Neural cell (in vitro differentiated cells): ENCODE data around the gene ULK3. TPM values are rescaled to one million over a fixed set of nuclear protein-coding genes. Genes with fewer than 3 reads are reported as not detected.

Source experiments
- H2AFZ ChIP-seq: fragments of 200-600, 300-800 bp; sonication (generic), shearing (Covaris generic); 2 replicates; pipeline ENCODE4 v1.6.0; 2014; ENCODE audit warnings: low read depth, mild to moderate bottlenecking, antibody characterized with exemption, low read length, moderate library complexity
- H3F3A ChIP-seq: fragments of 200-600 bp; shearing (Covaris generic); 2 replicates; pipeline ENCODE4 v1.6.1; 2016; ENCODE audit warnings: mild to moderate bottlenecking, moderate library complexity, mixed read lengths, antibody characterized with exemption, low read length; ENCODE audit not compliant: insufficient read depth, poor library complexity, severe bottlenecking
- H3K27ac ChIP-seq: fragments of 200-600, 300-800 bp; sonication (generic), shearing (Covaris generic); 2 replicates; pipeline ENCODE4 v1.5.1; 2014; ENCODE audit warnings: mild to moderate bottlenecking, low read length, moderate library complexity
- H3K27me3 ChIP-seq: fragments of 300-800, 200-600 bp; sonication (generic), shearing (Covaris generic); 2 replicates; pipeline ENCODE4 v1.6.0; 2014; ENCODE audit warnings: mild to moderate bottlenecking, low read depth, low read length, moderate library complexity; ENCODE audit not compliant: insufficient read depth
- H3K36me3 ChIP-seq: fragments of 300-800, 200-600 bp; sonication (generic), shearing (Covaris generic); 2 replicates; pipeline ENCODE4 v1.5.1; 2014; ENCODE audit warnings: mild to moderate bottlenecking, antibody characterized with exemption, low read length, moderate library complexity; ENCODE audit not compliant: insufficient read depth
- H3K4me2 ChIP-seq: fragments of 300-800, 200-600 bp; sonication (generic), shearing (Covaris generic); 2 replicates; pipeline ENCODE4 v1.6.0; 2014; ENCODE audit warnings: mild to moderate bottlenecking, low read length
- H3K4me3 ChIP-seq: fragments of 300-800, 200-600 bp; sonication (generic), shearing (Covaris generic); 2 replicates; pipeline ENCODE4 v1.5.1; 2014; ENCODE audit warnings: mild to moderate bottlenecking, low read length, moderate library complexity
- H3K79me2 ChIP-seq: fragments of 200-600 bp; shearing (Covaris generic); replicated peaks from 2 replicates; pipeline ENCODE4 v1.6.0; 2014; ENCODE audit warnings: mild to moderate bottlenecking, low read length, moderate library complexity; ENCODE audit not compliant: insufficient read depth
- H3K9ac ChIP-seq: fragments of 300-800, 200-600 bp; sonication (generic), shearing (Covaris generic); 2 replicates; pipeline ENCODE4 v1.6.1; 2016; ENCODE audit warnings: mild to moderate bottlenecking, low read length, mixed read lengths
- H3K9me2 ChIP-seq: fragments of 200-600 bp; shearing (Covaris generic); 2 replicates; pipeline ENCODE4 v1.6.1; 2016; ENCODE audit warnings: mild to moderate bottlenecking, low read length, mixed read lengths; ENCODE audit not compliant: insufficient read depth
- H3K9me3 ChIP-seq: fragments of 200-600, 300-800 bp; sonication (generic), shearing (Covaris generic); 2 replicates; pipeline ENCODE4 v1.6.1; 2016; ENCODE audit warnings: mild to moderate bottlenecking, mixed run types, low read length, moderate library complexity, mixed read lengths
- H4K20me1 ChIP-seq: fragments of 200-600 bp; shearing (Covaris generic); 2 replicates; pipeline ENCODE4 v1.6.1; 2016; ENCODE audit warnings: mild to moderate bottlenecking, mixed run types; ENCODE audit not compliant: insufficient read depth
- EP300 ChIP-seq: fragments of 450-650 bp; conservative IDR thresholded peaks from 2 replicates; pipeline ENCODE4 v1.6.1; 2014; ENCODE audit warnings: antibody characterized with exemption, mild to moderate bottlenecking, moderate library complexity; ENCODE audit not compliant: poor library complexity, severe bottlenecking
- EZH2 ChIP-seq: fragments of 200-600, 300-800 bp; shearing (Covaris generic), sonication (generic); IDR thresholded peaks from 2 replicates; pipeline ENCODE4 v1.6.1; 2014; ENCODE audit warnings: antibody characterized with exemption, low read length, borderline replicate concordance, mild to moderate bottlenecking; ENCODE audit not compliant: insufficient read depth, poor library complexity, severe bottlenecking
- MXI1 ChIP-seq: fragments of 450-650 bp; conservative IDR thresholded peaks from 2 replicates; pipeline ENCODE4 v1.6.1; 2014; ENCODE audit warnings: antibody characterized with exemption, mild to moderate bottlenecking; ENCODE audit not compliant: poor library complexity, severe bottlenecking
- POLR2AphosphoS5 ChIP-seq: IDR thresholded peaks from 2 replicates; pipeline ENCODE4 v1.6.1; 2012
- RAD21 ChIP-seq: fragments of 450-650 bp; conservative IDR thresholded peaks from 2 replicates; pipeline ENCODE4 v1.6.1; 2014; ENCODE audit warnings: antibody characterized with exemption, mild to moderate bottlenecking, moderate library complexity
- SMC3 ChIP-seq: fragments of 450-650 bp; conservative IDR thresholded peaks from 2 replicates; pipeline ENCODE4 v1.6.1; 2014; ENCODE audit warnings: antibody characterized with exemption, mild to moderate bottlenecking, moderate library complexity; ENCODE audit not compliant: poor library complexity
- TAF1 ChIP-seq: IDR thresholded peaks from 2 replicates; pipeline ENCODE4 v1.6.1; 2012; ENCODE audit warnings: low read depth
- polyA plus RNA-seq: library from polyadenylated mRNA; depleted of rRNA; stranded (reverse); fragments of >200 nt; gene quantifications from 2 replicates; pipeline ENCODE4 v1.2.3, GENCODE V29; 2014
- TF ChIP-seq, protein P1 (sequence below): IDR thresholded peaks from 2 replicates; pipeline ENCODE4 v1.6.1; 2012; ENCODE audit warnings: borderline replicate concordance
- TF ChIP-seq, protein P2 (sequence below): fragments of 450-650 bp; IDR thresholded peaks from 2 replicates; pipeline ENCODE4 v1.5.1; 2014; ENCODE audit warnings: antibody characterized with exemption, mild to moderate bottlenecking, moderate library complexity; ENCODE audit not compliant: poor library complexity, severe bottlenecking

The ULK3 gene
- polyA plus RNA-seq, 1 donor from 2014 or later = 193 TPM

DNA sequence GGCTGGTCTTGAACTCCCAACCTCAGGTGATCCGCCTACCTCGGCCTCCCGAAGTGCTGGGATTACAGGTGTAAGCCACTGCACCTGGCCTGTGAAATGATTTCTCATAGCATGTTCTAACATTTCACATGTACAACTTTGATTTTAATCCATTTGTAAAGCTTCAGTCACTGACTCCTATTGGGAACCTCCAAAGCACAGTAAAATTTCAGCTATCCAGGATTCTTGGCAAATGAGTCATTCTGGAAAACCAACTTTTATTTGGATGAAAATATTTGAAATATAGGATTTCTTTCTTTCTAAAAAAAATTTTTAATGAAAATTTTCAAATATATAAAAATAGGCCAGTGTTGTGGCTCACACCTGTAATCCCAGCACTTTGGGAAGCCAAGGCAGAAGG, 33.0 kb downstream of the ULK3 start:
- Histone ChIP-seq H3K36me3 (no peaks in the 10 kb centered on the region), H3K9me2 (no peaks in the 10 kb centered on the region), H2AFZ (no peak overlapping the region), H3K27ac (no peak overlapping the region), H3K9ac (no peak overlapping the region), H3K4me3 (no peak overlapping the region), H3K27me3 (no peaks in the 10 kb centered on the region), H3F3A (no peaks in the 10 kb centered on the region), H3K9me3 (no peaks in the 10 kb centered on the region), H3K79me2 (no peaks in the 10 kb centered on the region), H3K4me2 (no peak overlapping the region), H4K20me1 (no peaks in the 10 kb centered on the region)
- TF ChIP-seq SMC3 (no peak), MXI1 (no peak), POLR2AphosphoS5 (no peak), RAD21 (no peak), EZH2 (no peak), EP300 (no peak), TAF1 (no peak)
- TF ChIP-seq, protein P1, sequence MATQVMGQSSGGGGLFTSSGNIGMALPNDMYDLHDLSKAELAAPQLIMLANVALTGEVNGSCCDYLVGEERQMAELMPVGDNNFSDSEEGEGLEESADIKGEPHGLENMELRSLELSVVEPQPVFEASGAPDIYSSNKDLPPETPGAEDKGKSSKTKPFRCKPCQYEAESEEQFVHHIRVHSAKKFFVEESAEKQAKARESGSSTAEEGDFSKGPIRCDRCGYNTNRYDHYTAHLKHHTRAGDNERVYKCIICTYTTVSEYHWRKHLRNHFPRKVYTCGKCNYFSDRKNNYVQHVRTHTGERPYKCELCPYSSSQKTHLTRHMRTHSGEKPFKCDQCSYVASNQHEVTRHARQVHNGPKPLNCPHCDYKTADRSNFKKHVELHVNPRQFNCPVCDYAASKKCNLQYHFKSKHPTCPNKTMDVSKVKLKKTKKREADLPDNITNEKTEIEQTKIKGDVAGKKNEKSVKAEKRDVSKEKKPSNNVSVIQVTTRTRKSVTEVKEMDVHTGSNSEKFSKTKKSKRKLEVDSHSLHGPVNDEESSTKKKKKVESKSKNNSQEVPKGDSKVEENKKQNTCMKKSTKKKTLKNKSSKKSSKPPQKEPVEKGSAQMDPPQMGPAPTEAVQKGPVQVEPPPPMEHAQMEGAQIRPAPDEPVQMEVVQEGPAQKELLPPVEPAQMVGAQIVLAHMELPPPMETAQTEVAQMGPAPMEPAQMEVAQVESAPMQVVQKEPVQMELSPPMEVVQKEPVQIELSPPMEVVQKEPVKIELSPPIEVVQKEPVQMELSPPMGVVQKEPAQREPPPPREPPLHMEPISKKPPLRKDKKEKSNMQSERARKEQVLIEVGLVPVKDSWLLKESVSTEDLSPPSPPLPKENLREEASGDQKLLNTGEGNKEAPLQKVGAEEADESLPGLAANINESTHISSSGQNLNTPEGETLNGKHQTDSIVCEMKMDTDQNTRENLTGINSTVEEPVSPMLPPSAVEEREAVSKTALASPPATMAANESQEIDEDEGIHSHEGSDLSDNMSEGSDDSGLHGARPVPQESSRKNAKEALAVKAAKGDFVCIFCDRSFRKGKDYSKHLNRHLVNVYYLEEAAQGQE = no peak
- TF ChIP-seq, protein P2, sequence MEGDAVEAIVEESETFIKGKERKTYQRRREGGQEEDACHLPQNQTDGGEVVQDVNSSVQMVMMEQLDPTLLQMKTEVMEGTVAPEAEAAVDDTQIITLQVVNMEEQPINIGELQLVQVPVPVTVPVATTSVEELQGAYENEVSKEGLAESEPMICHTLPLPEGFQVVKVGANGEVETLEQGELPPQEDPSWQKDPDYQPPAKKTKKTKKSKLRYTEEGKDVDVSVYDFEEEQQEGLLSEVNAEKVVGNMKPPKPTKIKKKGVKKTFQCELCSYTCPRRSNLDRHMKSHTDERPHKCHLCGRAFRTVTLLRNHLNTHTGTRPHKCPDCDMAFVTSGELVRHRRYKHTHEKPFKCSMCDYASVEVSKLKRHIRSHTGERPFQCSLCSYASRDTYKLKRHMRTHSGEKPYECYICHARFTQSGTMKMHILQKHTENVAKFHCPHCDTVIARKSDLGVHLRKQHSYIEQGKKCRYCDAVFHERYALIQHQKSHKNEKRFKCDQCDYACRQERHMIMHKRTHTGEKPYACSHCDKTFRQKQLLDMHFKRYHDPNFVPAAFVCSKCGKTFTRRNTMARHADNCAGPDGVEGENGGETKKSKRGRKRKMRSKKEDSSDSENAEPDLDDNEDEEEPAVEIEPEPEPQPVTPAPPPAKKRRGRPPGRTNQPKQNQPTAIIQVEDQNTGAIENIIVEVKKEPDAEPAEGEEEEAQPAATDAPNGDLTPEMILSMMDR = no peak

DNA sequence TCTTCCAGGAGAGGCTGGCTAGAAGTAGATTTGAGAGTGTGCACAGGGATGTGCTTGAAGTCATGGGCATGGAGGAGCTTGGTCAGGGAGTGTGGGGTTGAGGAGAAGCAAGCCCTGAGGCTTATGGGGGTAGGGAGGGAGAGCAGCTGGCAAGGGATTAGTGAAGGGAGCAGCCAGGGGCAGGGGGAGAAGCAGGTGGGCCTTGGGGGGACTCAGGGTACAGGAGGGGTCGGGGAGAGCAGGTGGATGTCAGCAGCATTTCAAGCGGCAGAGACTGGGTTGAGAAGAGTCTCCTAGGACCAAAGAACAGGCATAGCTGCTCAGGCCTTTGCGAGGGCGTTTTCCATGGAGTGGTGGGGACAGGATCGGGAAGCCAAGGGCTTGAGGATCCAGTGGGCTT, 33.7 kb downstream of the ULK3 start:
- Histone ChIP-seq H3K9ac (no peak overlapping the region), H3K4me2 (no peak overlapping the region), H3F3A (no peaks in the 10 kb centered on the region), H3K79me2 (no peaks in the 10 kb centered on the region), H4K20me1 (no peaks in the 10 kb centered on the region), H3K9me3 (no peaks in the 10 kb centered on the region), H3K27me3 (no peaks in the 10 kb centered on the region), H2AFZ (no peak overlapping the region), H3K9me2 (no peaks in the 10 kb centered on the region), H3K27ac (no peak overlapping the region), H3K4me3 (no peak overlapping the region), H3K36me3 (no peaks in the 10 kb centered on the region)
- no peak for TF ChIP-seq MXI1
- TF ChIP-seq TAF1 = no peak

DNA sequence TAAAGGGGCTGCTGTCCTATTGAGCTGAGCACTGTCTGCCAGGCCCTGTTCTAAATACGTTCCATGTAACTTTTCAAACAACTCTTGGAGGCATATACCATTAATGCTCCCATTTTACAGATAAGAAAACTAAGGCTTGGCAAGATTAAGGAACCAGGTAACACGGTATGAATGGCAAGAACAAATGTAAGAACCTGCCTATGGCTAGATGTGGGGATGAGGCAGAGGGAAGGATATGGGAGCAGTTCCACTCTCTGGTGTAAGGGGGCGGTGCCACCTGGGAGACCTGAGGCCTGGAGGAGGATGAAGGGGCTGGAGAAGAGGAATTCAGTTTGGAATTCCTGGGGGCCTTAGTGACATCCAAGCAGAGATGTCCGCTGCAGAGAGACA, 34.1 kb downstream of the ULK3 start:
- H3K9ac ChIP-seq = no peak overlapping the region
- no peaks in the 10 kb centered on the region for H3F3A ChIP-seq
- H3K4me3 ChIP-seq = no peak overlapping the region
- no peak overlapping the region for H3K4me2 ChIP-seq
- H3K9me2 ChIP-seq = no peaks in the 10 kb centered on the region
- no peak overlapping the region for H2AFZ ChIP-seq
- no peaks in the 10 kb centered on the region for H3K79me2 ChIP-seq
- H3K27me3 ChIP-seq = no peaks in the 10 kb centered on the region
- no peaks in the 10 kb centered on the region for H4K20me1 ChIP-seq
- H3K36me3 ChIP-seq = no peaks in the 10 kb centered on the region
- TF ChIP-seq EZH2 (no peak), RAD21 (no peak), MXI1 (no peak), EP300 (no peak), TAF1 (no peak), POLR2AphosphoS5 (no peak), SMC3 (no peak)
- TF ChIP-seq, protein P2 = no peak
- TF ChIP-seq, protein P1 = no peak
- no peak overlapping the region for H3K27ac ChIP-seq
- no peaks in the 10 kb centered on the region for H3K9me3 ChIP-seq
